HL-60 (cell line): ENCODE measurements around the gene HAL.
A peak's percentile ranks its signal among the peaks of the same experiment; 100 is the strongest.

Source experiments
- DNase-seq, 2 experiments: peaks; one replicate each; pipeline ENCODE4 v3.0.0-alpha.2; 2010 to 2020; ENCODE audit warnings: low read depth in 1 of 2, low spot score in 1 of 2
- H3K27ac ChIP-seq: fragments of 250-450 bp; sonication (Bioruptor Pico); replicated peaks from 2 replicates; pipeline ENCODE4 v1.5.1; 2020; ENCODE audit warnings: mild to moderate bottlenecking, moderate library complexity
- H3K27me3 ChIP-seq: fragments of 250-450 bp; sonication (Bioruptor Pico); 2 replicates; pipeline ENCODE4 v1.5.1; 2021; ENCODE audit warnings: mild to moderate bottlenecking, moderate library complexity; ENCODE audit not compliant: insufficient read depth, poor library complexity, severe bottlenecking
- H3K4me3 ChIP-seq: replicated peaks from 2 replicates; pipeline ENCODE4 v1.5.1; 2011; ENCODE audit warnings: mild to moderate bottlenecking, control low read depth, low read length; ENCODE audit not compliant: insufficient read depth
- CTCF ChIP-seq: IDR thresholded peaks from one replicate; pipeline ENCODE4 v1.5.1; 2011; ENCODE audit warnings: low read length, control low read depth, inconsistent platforms; ENCODE audit not compliant: insufficient read depth
- GABPA ChIP-seq: IDR thresholded peaks from 2 replicates; pipeline ENCODE4 v1.6.1; 2012; ENCODE audit warnings: low read depth
- POLR2AphosphoS5 ChIP-seq: IDR thresholded peaks from 2 replicates; pipeline ENCODE4 v1.6.1; 2012; ENCODE audit warnings: low read depth
- REST ChIP-seq: IDR thresholded peaks from 2 replicates; pipeline ENCODE4 v1.6.1; 2012; ENCODE audit warnings: low read depth; ENCODE audit not compliant: insufficient replicate concordance
- SPI1 ChIP-seq: IDR thresholded peaks from 2 replicates; pipeline ENCODE4 v1.6.1; 2012; ENCODE audit warnings: low read depth, mild to moderate bottlenecking, borderline replicate concordance

HAL gene

DNA sequence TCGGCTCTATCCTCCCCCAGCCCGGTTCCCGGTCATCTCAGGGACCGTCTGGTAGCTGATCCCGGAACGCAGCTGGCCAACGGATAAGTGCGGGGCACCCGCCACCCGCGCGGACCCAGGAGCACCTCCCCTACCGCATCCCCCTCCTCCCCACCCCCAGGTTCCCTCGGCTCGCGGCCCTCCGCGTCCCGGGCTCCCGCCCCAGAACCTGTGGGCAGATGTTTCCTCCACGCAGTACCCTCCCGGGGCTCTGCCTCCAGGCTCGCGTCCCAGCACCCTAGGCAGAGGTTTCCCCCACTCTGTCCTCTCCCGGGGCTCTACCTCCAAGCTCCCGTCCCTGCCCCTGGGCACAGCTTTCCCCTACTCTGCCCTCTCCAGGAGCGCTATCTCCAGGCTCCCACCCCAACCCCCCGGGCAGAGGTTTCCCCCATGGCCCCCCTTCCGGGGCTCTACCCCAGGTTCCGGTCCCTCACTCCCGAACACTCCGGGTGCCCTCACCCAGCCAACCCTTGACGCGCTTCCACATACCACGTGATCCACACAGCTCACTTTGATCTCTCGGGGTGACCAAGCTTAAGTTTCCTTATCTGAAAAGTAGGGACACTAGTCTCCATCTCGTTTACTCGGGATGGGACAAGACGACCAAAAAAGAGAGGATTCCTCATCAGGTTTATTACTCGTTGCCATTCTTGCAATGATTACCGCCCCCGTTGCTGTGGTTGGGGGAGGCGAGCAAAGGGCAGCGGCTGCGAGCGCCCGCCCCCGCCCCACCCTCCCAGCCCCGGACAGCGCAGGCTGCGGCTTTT, 53.4 kb downstream of the HAL start, which contains the start of gene CCDC38:
CCDC38 (minus strand) TSS at position 91 of the 806 bp plus-strand sequence. CDS start 6,105 bp downstream, outside the sequence.
- Histone ChIP-seq H3K4me3 (peak within 1 kb of the TSS; percentile 70), H3K27ac (peak within 1 kb of the TSS; percentile 88), H3K27me3 (no peaks in the 10 kb centered on the region)
- DNase-seq, result peak; percentile 78 to 91
- TF ChIP-seq CTCF (no peak), REST (peak; percentile 39), GABPA (peak; percentile 93), POLR2AphosphoS5 (peak; percentile 67; the same call in 1 of the 2 replicates), SPI1 (no peak)

DNA sequence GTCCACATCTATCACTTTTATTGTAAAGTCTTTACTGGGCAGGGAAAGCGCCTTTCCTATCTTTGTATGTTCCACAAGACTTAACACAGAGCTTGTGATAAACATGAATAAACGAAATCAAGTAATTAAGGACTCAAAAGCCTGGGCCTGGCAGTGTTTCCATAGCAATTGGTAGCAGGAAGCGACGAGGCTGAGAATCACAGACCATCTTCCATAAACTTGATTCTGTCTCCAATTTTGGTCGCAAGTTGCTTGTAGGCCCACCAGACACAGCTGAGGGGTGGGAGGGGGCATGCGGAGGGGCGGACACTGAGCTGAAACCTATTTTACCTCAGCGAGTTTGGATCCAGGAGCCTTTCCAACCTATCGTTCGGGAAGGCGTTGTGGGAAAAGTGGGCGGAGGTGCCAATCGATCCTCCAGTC, 54.0 kb downstream of the HAL start:
- no peak for DNase-seq
- Histone ChIP-seq H3K27me3 (no peaks in the 10 kb centered on the region), H3K4me3 (peak overlapping the region; percentile 70), H3K27ac (peak overlapping the region; percentile 88)
- TF ChIP-seq CTCF (no peak), REST (no peak), POLR2AphosphoS5 (no peak)

- no peak overlapping the region for H3K27ac ChIP-seq
- no peak overlapping the region for H3K4me3 ChIP-seq
- TF ChIP-seq CTCF (no peak), POLR2AphosphoS5 (no peak), GABPA (no peak), REST (no peak), SPI1 (no peak)
- DNase-seq, result no peak
- no peaks in the 10 kb centered on the region for H3K27me3 ChIP-seq
Measured at GRCh38 chr12:95940514-95940913, 55.6 kb downstream of the HAL start.
